Caco-2 (cell line): ENCODE data around the gene NECAB2. TPM values are rescaled to one million over a fixed set of nuclear protein-coding genes. Genes with fewer than 3 reads are reported as not detected.

Experiments
- BruUV-seq: library from RNA; stranded (reverse); fragments of 400-500 nt; replicated peaks from 2 replicates; lab custom pipeline; 2021; lab: Mats Ljungman, UMichigan
- CTCF ChIA-PET: fragments of 300-600 bp; sonication (Branson Sonifier 250); formaldehyde crosslinking; loops from one replicate; lab custom pipeline; 2022; ENCODE audit warnings: antibody characterized with exemption; lab: Charles Lee
- POLR2A ChIA-PET: fragments of 300-600 bp; sonication (Branson Sonifier 250); formaldehyde crosslinking; loops from one replicate; lab custom pipeline; 2022; ENCODE audit warnings: antibody characterized with exemption; lab: Charles Lee
- DNase-seq, 2 experiments: peaks; one replicate each; pipeline versions ENCODE4 v3.0.0 to v3.0.0-alpha.2; 2020 to 2022
- H3K27me3 ChIP-seq: replicated peaks from 2 replicates; pipeline ENCODE4 v1.6.0; 2011; ENCODE audit warnings: low read length; ENCODE audit not compliant: control insufficient read depth, insufficient read depth
- H3K36me3 ChIP-seq: 2 replicates; pipeline ENCODE4 v1.5.1; 2011; ENCODE audit warnings: low read length; ENCODE audit not compliant: control insufficient read depth, insufficient read depth
- H3K4me1 ChIP-seq: fragments of 250-450 bp; sonication (Bioruptor Pico); 2 replicates; pipeline ENCODE4 v1.5.1; 2020; ENCODE audit warnings: mild to moderate bottlenecking
- H3K4me3 ChIP-seq: 2 replicates; pipeline ENCODE4 v1.5.1; 2011; ENCODE audit warnings: low read depth, mild to moderate bottlenecking, control low read depth, low read length
- H3K9me3 ChIP-seq: fragments of 250-450 bp; sonication (Bioruptor Pico); 2 replicates; pipeline ENCODE4 v1.5.1; 2020; ENCODE audit warnings: mild to moderate bottlenecking, moderate library complexity
- H3K27ac Mint-ChIP-seq: one replicate; pipeline ENCODE4 v1.8.0; 2022; ENCODE audit warnings: mixed read lengths; ENCODE audit not compliant: unreplicated experiment
- H3K27me3 Mint-ChIP-seq: one replicate; pipeline ENCODE4 v1.8.0; 2022; ENCODE audit warnings: mixed read lengths; ENCODE audit not compliant: insufficient read depth, unreplicated experiment
- H3K36me3 Mint-ChIP-seq: one replicate; pipeline ENCODE4 v1.8.0; 2022; ENCODE audit warnings: mild to moderate bottlenecking, mixed read lengths; ENCODE audit not compliant: insufficient read depth, unreplicated experiment
- H3K4me1 Mint-ChIP-seq: one replicate; pipeline ENCODE4 v1.8.0; 2022; ENCODE audit warnings: low read depth, mixed read lengths; ENCODE audit not compliant: unreplicated experiment
- H3K4me3 Mint-ChIP-seq: one replicate; pipeline ENCODE4 v1.8.0; 2022; ENCODE audit warnings: mild to moderate bottlenecking, moderate library complexity, mixed read lengths; ENCODE audit not compliant: unreplicated experiment
- H3K9me3 Mint-ChIP-seq: one replicate; pipeline ENCODE4 v1.8.0; 2022; ENCODE audit warnings: mixed read lengths; ENCODE audit not compliant: unreplicated experiment
- intact Hi-C: fragments of 100-400 bp; cut with micrococcal nuclease; formaldehyde crosslinking; loops from one replicate; pipeline ENCODE4 v1.10.0; 2022; ENCODE audit not compliant: unreplicated experiment
- total RNA-seq: library from RNA; stranded (reverse); gene quantifications from 2 replicates; pipeline ENCODE4 v1.2.3, GENCODE V29; 2022
- TF ChIP-seq, protein P1 (sequence below), 2 experiments: fragments of 200-600 bp in 1 of 2; IDR thresholded peaks; 1 replicate in 1 of 2; 2 replicates in 1 of 2; pipeline versions ENCODE4 v1.5.1 to v1.8.0; 2011 to 2022; ENCODE audit warnings: antibody characterized with exemption in 1 of 2, control low read depth in 1 of 2, inconsistent platforms in 1 of 2, low read depth in 1 of 2, low read length in 1 of 2, mild to moderate bottlenecking in 1 of 2, moderate library complexity in 1 of 2; ENCODE audit not compliant: insufficient read depth in 1 of 2, severe bottlenecking in 1 of 2, unreplicated experiment in 1 of 2

Gene NECAB2
- total RNA-seq, 1 experiment from 2014 or later: 0.68 TPM

DNA sequence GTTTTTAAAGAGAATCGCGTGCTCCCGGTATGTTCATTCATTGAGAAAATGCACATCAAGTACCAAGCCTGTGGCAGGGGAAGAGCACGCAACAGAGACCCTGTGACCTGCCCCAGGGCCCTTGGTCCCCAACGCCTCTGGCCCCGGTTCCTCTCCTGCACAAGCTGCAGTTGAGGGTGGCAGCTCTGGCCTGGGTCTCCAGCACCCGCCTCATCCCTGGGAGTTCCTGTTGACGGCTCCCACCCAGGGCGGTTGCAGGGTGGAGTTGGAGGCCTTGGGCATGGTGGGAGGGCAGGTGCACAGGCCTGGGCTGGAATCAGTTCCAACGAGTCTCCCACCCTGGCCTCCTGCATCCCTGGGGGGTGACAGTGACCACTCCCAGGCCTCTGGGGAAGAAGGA, 5.0 kb downstream of the NECAB2 start:
- ChIA-PET CTCF (no interaction called here), POLR2A (no interaction called here)
- Histone ChIP-seq H3K36me3 (no peaks in the 10 kb centered on the region), H3K27me3 (no peaks in the 10 kb centered on the region; the same call in 1 of the 2 replicates), H3K4me1 (no peaks in the 10 kb centered on the region), H3K9me3 (peaks cover 7% of the 10 kb centered on the region), H3K4me3 (no peak overlapping the region)
- intact Hi-C loops: no loop called here
- H3K27ac Mint-ChIP-seq: no peak overlapping the region
- no peaks in the 10 kb centered on the region for H3K4me1 Mint-ChIP-seq
- peaks cover 4% of the 10 kb centered on the region for H3K27me3 Mint-ChIP-seq
- TF ChIP-seq, protein P1, sequence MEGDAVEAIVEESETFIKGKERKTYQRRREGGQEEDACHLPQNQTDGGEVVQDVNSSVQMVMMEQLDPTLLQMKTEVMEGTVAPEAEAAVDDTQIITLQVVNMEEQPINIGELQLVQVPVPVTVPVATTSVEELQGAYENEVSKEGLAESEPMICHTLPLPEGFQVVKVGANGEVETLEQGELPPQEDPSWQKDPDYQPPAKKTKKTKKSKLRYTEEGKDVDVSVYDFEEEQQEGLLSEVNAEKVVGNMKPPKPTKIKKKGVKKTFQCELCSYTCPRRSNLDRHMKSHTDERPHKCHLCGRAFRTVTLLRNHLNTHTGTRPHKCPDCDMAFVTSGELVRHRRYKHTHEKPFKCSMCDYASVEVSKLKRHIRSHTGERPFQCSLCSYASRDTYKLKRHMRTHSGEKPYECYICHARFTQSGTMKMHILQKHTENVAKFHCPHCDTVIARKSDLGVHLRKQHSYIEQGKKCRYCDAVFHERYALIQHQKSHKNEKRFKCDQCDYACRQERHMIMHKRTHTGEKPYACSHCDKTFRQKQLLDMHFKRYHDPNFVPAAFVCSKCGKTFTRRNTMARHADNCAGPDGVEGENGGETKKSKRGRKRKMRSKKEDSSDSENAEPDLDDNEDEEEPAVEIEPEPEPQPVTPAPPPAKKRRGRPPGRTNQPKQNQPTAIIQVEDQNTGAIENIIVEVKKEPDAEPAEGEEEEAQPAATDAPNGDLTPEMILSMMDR (IDR thresholded peaks at IDR 0.05; ENCODE audit: insufficient read depth in 1 of 2, low read depth in 1 of 2, low read length in 1 of 2, severe bottlenecking in 1 of 2, unreplicated experiment in 1 of 2): no peak
- BruUV-seq: no TSS peak
- no peak overlapping the region for H3K4me3 Mint-ChIP-seq
- no peak for DNase-seq
- no peaks in the 10 kb centered on the region for H3K36me3 Mint-ChIP-seq
- H3K9me3 Mint-ChIP-seq: peaks cover 1% of the 10 kb centered on the region

DNA sequence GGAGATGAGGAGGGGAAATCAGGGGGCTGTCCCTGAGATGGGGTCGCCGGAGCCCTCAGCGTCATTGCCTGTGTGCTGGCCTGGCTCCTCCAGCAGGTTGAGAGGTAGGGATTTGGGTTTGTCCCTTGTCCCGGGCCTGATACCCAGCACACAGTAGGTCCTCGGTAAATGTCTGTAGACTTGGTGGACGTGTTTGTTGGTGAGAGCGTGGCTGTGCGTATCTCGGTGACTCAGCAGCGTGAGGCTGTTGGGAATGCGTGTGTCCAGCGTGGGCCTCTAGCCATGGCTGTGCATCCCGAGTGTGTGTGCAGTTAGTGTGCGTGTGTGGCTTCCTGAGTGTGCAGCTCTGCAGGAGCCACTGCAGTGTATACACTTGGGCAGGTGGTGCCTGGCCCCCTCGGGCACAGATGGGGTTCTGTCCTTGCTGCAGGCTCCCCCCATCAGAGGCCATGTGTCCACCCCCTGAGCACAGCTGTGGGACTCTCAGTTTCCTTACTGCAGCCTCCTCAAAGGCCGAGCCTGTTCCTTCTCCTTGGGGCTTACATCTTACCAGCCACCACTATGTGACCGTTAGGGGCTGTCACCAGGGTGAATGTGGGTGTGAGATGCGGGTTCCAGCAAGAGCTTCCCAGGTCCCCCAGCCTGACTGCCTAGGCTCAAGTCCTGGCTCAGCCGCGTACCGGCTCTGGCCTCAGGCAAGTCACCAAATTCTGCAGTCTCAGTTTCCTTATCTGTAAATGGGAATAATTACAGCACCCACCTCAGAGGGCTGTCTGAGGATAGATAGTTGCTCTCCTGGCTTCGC, 5.7 kb downstream of the NECAB2 start:
- Mint-ChIP-seq H3K36me3 (no peaks in the 10 kb centered on the region), H3K9me3 (peaks cover 8% of the 10 kb centered on the region), H3K27ac (no peak overlapping the region), H3K4me1 (no peaks in the 10 kb centered on the region), H3K27me3 (peaks cover 4% of the 10 kb centered on the region), H3K4me3 (no peak overlapping the region)
- H3K4me1 ChIP-seq: no peaks in the 10 kb centered on the region
- H3K9me3 ChIP-seq: peaks cover 10% of the 10 kb centered on the region
- TF ChIP-seq, protein P1 (IDR thresholded peaks at IDR 0.05; ENCODE audit: insufficient read depth in 1 of 2, low read depth in 1 of 2, low read length in 1 of 2, severe bottlenecking in 1 of 2, unreplicated experiment in 1 of 2): no peak
- ChIA-PET POLR2A (no interaction called here), CTCF (no interaction called here)
- intact Hi-C loops: no loop called here
- H3K36me3 ChIP-seq: no peaks in the 10 kb centered on the region
- H3K4me3 ChIP-seq: no peak overlapping the region
- BruUV-seq: no TSS peak
- DNase-seq: no peak
- no peaks in the 10 kb centered on the region; the same call in 1 of the 2 replicates for H3K27me3 ChIP-seq

DNA sequence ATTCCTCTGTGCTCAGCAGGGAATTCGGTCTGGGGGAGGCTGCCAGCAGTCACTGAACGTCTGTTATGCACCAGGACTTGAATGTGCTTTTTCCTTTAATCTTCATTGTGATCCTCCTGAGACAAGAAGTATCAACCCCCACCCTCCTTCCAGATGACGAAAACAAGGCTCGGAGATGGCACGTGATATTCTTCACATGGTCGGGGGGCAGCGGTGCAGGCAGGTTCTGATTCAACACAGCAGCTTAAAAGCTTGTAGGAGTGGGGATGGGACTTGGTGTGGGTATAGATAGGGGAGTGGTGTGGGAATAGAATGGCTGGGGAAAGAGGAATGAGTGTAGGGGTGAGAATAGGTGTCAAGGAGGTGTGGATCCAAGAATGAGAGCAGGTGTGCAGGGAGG, 6.4 kb downstream of the NECAB2 start:
- Mint-ChIP-seq H3K27ac (no peak overlapping the region), H3K4me3 (no peak overlapping the region), H3K4me1 (no peaks in the 10 kb centered on the region), H3K36me3 (no peaks in the 10 kb centered on the region), H3K27me3 (peaks cover 4% of the 10 kb centered on the region), H3K9me3 (peaks cover 15% of the 10 kb centered on the region)
- H3K9me3 ChIP-seq: peaks cover 12% of the 10 kb centered on the region
- POLR2A ChIA-PET: no interaction called here
- no peak for DNase-seq
- BruUV-seq: no TSS peak
- CTCF ChIA-PET: no interaction called here
- intact Hi-C loops: no loop called here
- no peaks in the 10 kb centered on the region for H3K36me3 ChIP-seq
- TF ChIP-seq, protein P1 (IDR thresholded peaks at IDR 0.05; ENCODE audit: insufficient read depth in 1 of 2, low read depth in 1 of 2, low read length in 1 of 2, severe bottlenecking in 1 of 2, unreplicated experiment in 1 of 2): no peak
- no peaks in the 10 kb centered on the region; the same call in 1 of the 2 replicates for H3K27me3 ChIP-seq
- no peaks in the 10 kb centered on the region for H3K4me1 ChIP-seq
- no peak overlapping the region for H3K4me3 ChIP-seq
